Trophoblast cell (in vitro differentiated cells and primary cell): ENCODE data around the gene GPC3.
A peak's percentile ranks its signal among the peaks of the same experiment; 100 is the strongest.

Source experiments
- DNase-seq, 2 donors: peaks; one replicate each; pipeline ENCODE4 v3.0.0-alpha.2; 2016
- H2AFZ ChIP-seq: 2 replicates; pipeline ENCODE4 v1.6.1; 2013; ENCODE audit warnings: low read length, moderate library complexity, mild to moderate bottlenecking; ENCODE audit not compliant: insufficient read depth, poor library complexity
- H2AK5ac ChIP-seq: 2 replicates; pipeline ENCODE4 v1.6.1; 2013; ENCODE audit warnings: mild to moderate bottlenecking, low read length
- H2BK120ac ChIP-seq: 2 replicates; pipeline ENCODE4 v1.6.1; 2013; ENCODE audit warnings: low read length, mild to moderate bottlenecking, moderate library complexity; ENCODE audit not compliant: insufficient read depth, poor library complexity
- H2BK12ac ChIP-seq: 2 replicates; pipeline ENCODE4 v1.6.1; 2013; ENCODE audit warnings: mild to moderate bottlenecking, low read length, moderate library complexity
- H2BK5ac ChIP-seq: 2 replicates; pipeline ENCODE4 v1.6.1; 2013; ENCODE audit warnings: low read length, low read depth, moderate library complexity, mild to moderate bottlenecking; ENCODE audit not compliant: poor library complexity
- H3K14ac ChIP-seq: 2 replicates; pipeline ENCODE4 v1.6.1; 2013; ENCODE audit warnings: mild to moderate bottlenecking, low read length
- H3K18ac ChIP-seq: 2 replicates; pipeline ENCODE4 v1.6.1; 2013; ENCODE audit warnings: mild to moderate bottlenecking, low read length
- H3K23ac ChIP-seq: 2 replicates; pipeline ENCODE4 v1.6.1; 2013; ENCODE audit warnings: low read length
- H3K27ac ChIP-seq: 2 replicates; pipeline ENCODE4 v1.5.1; 2013; ENCODE audit warnings: low read depth, mild to moderate bottlenecking, inconsistent platforms, low read length, moderate library complexity
- H3K27me3 ChIP-seq: 2 replicates; pipeline ENCODE4 v1.6.1; 2013; ENCODE audit warnings: inconsistent platforms, mild to moderate bottlenecking, low read length, moderate library complexity; ENCODE audit not compliant: insufficient read depth
- H3K36me3 ChIP-seq, 2 experiments: 1 replicate in 1 of 2; 2 replicates in 1 of 2; pipeline ENCODE4 v1.6.1; 2013; ENCODE audit warnings: low read length in 2 of 2, mild to moderate bottlenecking in 2 of 2, moderate library complexity in 1 of 2; ENCODE audit not compliant: insufficient read depth in 2 of 2, control insufficient read depth in 1 of 2
- H3K4ac ChIP-seq: 2 replicates; pipeline ENCODE4 v1.6.1; 2013; ENCODE audit warnings: low read depth, mild to moderate bottlenecking, low read length, moderate library complexity
- H3K4me1 ChIP-seq, 2 experiments: 1 replicate in 1 of 2; 2 replicates in 1 of 2; pipeline ENCODE4 v1.6.1; 2013; ENCODE audit warnings: low read length in 2 of 2, mild to moderate bottlenecking in 2 of 2, moderate library complexity in 1 of 2; ENCODE audit not compliant: insufficient read depth in 2 of 2, control insufficient read depth in 1 of 2
- H3K4me2 ChIP-seq: 2 replicates; pipeline ENCODE4 v1.6.1; 2013; ENCODE audit warnings: inconsistent platforms, mild to moderate bottlenecking, low read length, moderate library complexity
- H3K4me3 ChIP-seq: 2 replicates; pipeline ENCODE4 v1.5.1; 2013; ENCODE audit warnings: mild to moderate bottlenecking, low read depth, low read length, inconsistent platforms
- H3K79me1 ChIP-seq: one replicate; pipeline ENCODE4 v1.6.1; 2013; ENCODE audit warnings: low read length
- H3K79me2 ChIP-seq: 2 replicates; pipeline ENCODE4 v1.6.1; 2013; ENCODE audit warnings: low read length, mild to moderate bottlenecking; ENCODE audit not compliant: control insufficient read depth, insufficient read depth, poor library complexity
- H3K9ac ChIP-seq: 2 replicates; pipeline ENCODE4 v1.6.1; 2013; ENCODE audit warnings: mild to moderate bottlenecking, low read length
- H3K9me3 ChIP-seq: 2 replicates; pipeline ENCODE4 v1.6.1; 2013; ENCODE audit warnings: low read depth, mild to moderate bottlenecking, control low read depth, inconsistent platforms, low read length; ENCODE audit not compliant: insufficient read depth
- H4K12ac ChIP-seq: 2 replicates; pipeline ENCODE4 v1.6.1; 2013; ENCODE audit warnings: low read depth, mild to moderate bottlenecking, low read length, moderate library complexity
- H4K8ac ChIP-seq: 2 replicates; pipeline ENCODE4 v1.6.1; 2013; ENCODE audit warnings: low read depth, mild to moderate bottlenecking, low read length, moderate library complexity
- H4K91ac ChIP-seq: one replicate; pipeline ENCODE4 v1.6.1; 2013; ENCODE audit warnings: low read depth, mild to moderate bottlenecking, low read length, moderate library complexity
- WGBS: extraction: QIAGEN DNeasy Blood & Tissue Kit; methylation state at CpG from one replicate; pipeline ENCODE4 v1.1.7; 2013; ENCODE audit warnings: missing lambda C conversion rate; ENCODE audit not compliant: insufficient read length, insufficient coverage; ENCODE audit errors: extremely low coverage; 5-methylcytosine and 5-hydroxymethylcytosine counted together

Gene GPC3

GRCh38 chrX:133638285-133638684 lies 347.1 kb downstream of the GPC3 start:
- no peak overlapping the region for H2AK5ac ChIP-seq
- no peak overlapping the region for H2BK5ac ChIP-seq
- no peaks in the 10 kb centered on the region for H3K36me3 ChIP-seq
- DNase-seq = no peak
- H4K91ac ChIP-seq = no peak overlapping the region
- no peak overlapping the region for H3K4me3 ChIP-seq
- H2BK120ac ChIP-seq = peak overlapping the region; percentile 43
- no peak overlapping the region for H3K4me2 ChIP-seq
- no peak overlapping the region for H3K18ac ChIP-seq
- H3K79me2 ChIP-seq = no peaks in the 10 kb centered on the region
- H3K4ac ChIP-seq = no peak overlapping the region
- H3K27me3 ChIP-seq = no peaks in the 10 kb centered on the region
- no peak overlapping the region for H3K23ac ChIP-seq
- peaks cover 2% of the 10 kb centered on the region for H3K79me1 ChIP-seq
- no peak overlapping the region for H3K9ac ChIP-seq
- H3K4me1 ChIP-seq = peaks cover 0 to 5% of the 10 kb centered on the region in 2 experiments
- no peak overlapping the region for H2AFZ ChIP-seq
- no CpG with 5 or more reads among the region's 4 CpGs for WGBS
- H3K27ac ChIP-seq = no peak overlapping the region
- H3K14ac ChIP-seq = no peak overlapping the region
- H2BK12ac ChIP-seq = no peak overlapping the region
- no peak overlapping the region for H4K12ac ChIP-seq
- no peaks in the 10 kb centered on the region for H3K9me3 ChIP-seq
- no peak overlapping the region for H4K8ac ChIP-seq

- DNase-seq = peak; percentile 35 to 52
- WGBS = no CpG with 5 or more reads among the region's 5 CpGs
- H4K8ac ChIP-seq = no peak overlapping the region
- H3K4me1 ChIP-seq = peaks cover 0 to 6% of the 10 kb centered on the region in 2 experiments
- no peaks in the 10 kb centered on the region for H3K79me2 ChIP-seq
- H2BK120ac ChIP-seq = no peak overlapping the region
- H4K91ac ChIP-seq = no peak overlapping the region
- H3K14ac ChIP-seq = no peak overlapping the region
- no peak overlapping the region for H2BK5ac ChIP-seq
- no peak overlapping the region for H3K4me3 ChIP-seq
- no peak overlapping the region for H3K9ac ChIP-seq
- no peak overlapping the region for H2AK5ac ChIP-seq
- H3K79me1 ChIP-seq = peaks cover 2% of the 10 kb centered on the region
- no peak overlapping the region for H3K23ac ChIP-seq
- no peak overlapping the region for H3K4ac ChIP-seq
- no peaks in the 10 kb centered on the region for H3K27me3 ChIP-seq
- no peak overlapping the region for H2AFZ ChIP-seq
- no peaks in the 10 kb centered on the region for H3K36me3 ChIP-seq
- no peak overlapping the region for H3K4me2 ChIP-seq
- no peaks in the 10 kb centered on the region for H3K9me3 ChIP-seq
- no peak overlapping the region for H4K12ac ChIP-seq
- H3K27ac ChIP-seq = no peak overlapping the region
- H2BK12ac ChIP-seq = no peak overlapping the region
- H3K18ac ChIP-seq = no peak overlapping the region
Measured at GRCh38 chrX:133637765-133638164, 347.6 kb downstream of the GPC3 start.

GRCh38 chrX:133636009-133636408 lies 349.4 kb downstream of the GPC3 start:
- Histone ChIP-seq H3K36me3 (no peaks in the 10 kb centered on the region), H3K27ac (no peak overlapping the region), H3K4ac (no peak overlapping the region), H2AFZ (no peak overlapping the region), H3K18ac (no peak overlapping the region), H3K79me1 (peaks cover under 1% of the 10 kb centered on the region), H2BK5ac (no peak overlapping the region), H3K23ac (no peak overlapping the region), H2BK12ac (no peak overlapping the region), H3K4me2 (no peak overlapping the region), H3K9me3 (no peaks in the 10 kb centered on the region), H3K9ac (no peak overlapping the region), H3K27me3 (no peaks in the 10 kb centered on the region), H4K91ac (peak overlapping the region; percentile 37), H3K79me2 (no peaks in the 10 kb centered on the region), H2AK5ac (peak overlapping the region; percentile 10), H3K14ac (no peak overlapping the region), H4K12ac (no peak overlapping the region), H4K8ac (no peak overlapping the region), H3K4me1 (peaks cover 0 to 6% of the 10 kb centered on the region in 2 experiments), H2BK120ac (no peak overlapping the region), H3K4me3 (no peak overlapping the region)
- no CpG with 5 or more reads among the region's 6 CpGs for WGBS
- DNase-seq = no peak

- H2BK12ac ChIP-seq = no peak overlapping the region
- H3K9me3 ChIP-seq = no peaks in the 10 kb centered on the region
- no peaks in the 10 kb centered on the region for H3K79me1 ChIP-seq
- H3K4me3 ChIP-seq = no peak overlapping the region
- H3K9ac ChIP-seq = no peak overlapping the region
- no peak overlapping the region for H4K91ac ChIP-seq
- H4K8ac ChIP-seq = no peak overlapping the region
- no peak overlapping the region for H3K4me2 ChIP-seq
- no peaks in the 10 kb centered on the region for H3K27me3 ChIP-seq
- no CpG with 5 or more reads among the region's 1 CpG for WGBS
- H3K23ac ChIP-seq = no peak overlapping the region
- no peak overlapping the region for H2AFZ ChIP-seq
- H2BK5ac ChIP-seq = no peak overlapping the region
- H3K27ac ChIP-seq = no peak overlapping the region
- H3K36me3 ChIP-seq = no peaks in the 10 kb centered on the region
- H3K14ac ChIP-seq = no peak overlapping the region
- peaks cover 0 to 4% of the 10 kb centered on the region in 2 experiments for H3K4me1 ChIP-seq
- H2BK120ac ChIP-seq = no peak overlapping the region
- no peak overlapping the region for H4K12ac ChIP-seq
- H3K18ac ChIP-seq = no peak overlapping the region
- H2AK5ac ChIP-seq = no peak overlapping the region
- H3K79me2 ChIP-seq = no peaks in the 10 kb centered on the region
- H3K4ac ChIP-seq = no peak overlapping the region
- DNase-seq = peak; percentile 55 to 76
Measured at GRCh38 chrX:133634416-133634815, 351.0 kb downstream of the GPC3 start.
